GM12875 (cell line): Measurements from ENCODE around the gene PFKL.

Experiments used
- H3K4me3 ChIP-seq: one replicate; pipeline ENCODE4 v1.5.1; 2011; ENCODE audit warnings: low read depth, low read length, control low read depth
- TF ChIP-seq, protein P1 (sequence below): IDR thresholded peaks from 2 replicates; pipeline ENCODE4 v1.5.1; 2011; ENCODE audit warnings: low read depth, mild to moderate bottlenecking, control low read depth, inconsistent platforms, low read length, moderate library complexity, borderline replicate concordance; ENCODE audit not compliant: insufficient read depth

Gene PFKL

DNA sequence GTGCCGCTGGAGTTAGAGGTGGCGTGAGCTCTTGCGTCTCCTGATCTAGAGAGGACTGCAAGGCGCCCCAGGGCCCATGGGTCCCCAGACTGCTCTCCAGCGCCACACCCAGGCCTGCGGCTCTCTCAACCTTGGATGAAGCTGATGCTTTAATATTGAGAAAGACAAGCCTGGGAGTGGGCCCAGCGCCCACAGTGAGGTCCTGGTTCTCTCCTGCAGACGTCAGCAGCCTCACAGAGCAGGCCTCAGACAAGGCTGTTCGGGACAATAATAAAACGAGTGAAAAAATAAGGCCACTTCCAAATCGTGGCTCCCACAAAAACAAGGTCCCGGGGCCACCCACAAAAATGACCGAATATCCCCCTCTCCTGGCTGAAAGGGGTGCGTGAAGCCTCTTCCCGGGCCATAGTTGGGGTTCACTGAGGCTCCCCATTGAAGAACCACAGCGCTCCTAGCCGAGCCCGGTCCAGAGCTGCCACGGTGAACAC lies 32.2 kb upstream of the PFKL start:
- TF ChIP-seq, protein P1, sequence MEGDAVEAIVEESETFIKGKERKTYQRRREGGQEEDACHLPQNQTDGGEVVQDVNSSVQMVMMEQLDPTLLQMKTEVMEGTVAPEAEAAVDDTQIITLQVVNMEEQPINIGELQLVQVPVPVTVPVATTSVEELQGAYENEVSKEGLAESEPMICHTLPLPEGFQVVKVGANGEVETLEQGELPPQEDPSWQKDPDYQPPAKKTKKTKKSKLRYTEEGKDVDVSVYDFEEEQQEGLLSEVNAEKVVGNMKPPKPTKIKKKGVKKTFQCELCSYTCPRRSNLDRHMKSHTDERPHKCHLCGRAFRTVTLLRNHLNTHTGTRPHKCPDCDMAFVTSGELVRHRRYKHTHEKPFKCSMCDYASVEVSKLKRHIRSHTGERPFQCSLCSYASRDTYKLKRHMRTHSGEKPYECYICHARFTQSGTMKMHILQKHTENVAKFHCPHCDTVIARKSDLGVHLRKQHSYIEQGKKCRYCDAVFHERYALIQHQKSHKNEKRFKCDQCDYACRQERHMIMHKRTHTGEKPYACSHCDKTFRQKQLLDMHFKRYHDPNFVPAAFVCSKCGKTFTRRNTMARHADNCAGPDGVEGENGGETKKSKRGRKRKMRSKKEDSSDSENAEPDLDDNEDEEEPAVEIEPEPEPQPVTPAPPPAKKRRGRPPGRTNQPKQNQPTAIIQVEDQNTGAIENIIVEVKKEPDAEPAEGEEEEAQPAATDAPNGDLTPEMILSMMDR, result peak; percentile 33; the same call in 1 of the 2 replicates
- no peak overlapping the region for H3K4me3 ChIP-seq

GRCh38 chr21:44269090-44269489 lies 30.8 kb upstream of the PFKL start:
- H3K4me3 ChIP-seq, result no peak overlapping the region
- TF ChIP-seq, protein P1, result no peak

- TF ChIP-seq, protein P1, result no peak
- no peak overlapping the region for H3K4me3 ChIP-seq
Observed at GRCh38 chr21:44271558-44272283, 28.1 kb upstream of the PFKL start.

GRCh38 chr21:44272284-44272858 lies 27.5 kb upstream of the PFKL start:
- TF ChIP-seq, protein P1, result no peak
- H3K4me3 ChIP-seq, result no peak overlapping the region

- no peak overlapping the region for H3K4me3 ChIP-seq
- TF ChIP-seq, protein P1, result no peak
Observed at GRCh38 chr21:44273046-44273445, 26.8 kb upstream of the PFKL start.

- H3K4me3 ChIP-seq, result no peak overlapping the region
- TF ChIP-seq, protein P1, result no peak
Observed at GRCh38 chr21:44275041-44275440, 24.8 kb upstream of the PFKL start.
